Measurements from ENCODE around the gene TAB3. TPM values are rescaled to one million over a fixed set of nuclear protein-coding genes. Genes with fewer than 3 reads are reported as not detected.
"Not testable (repeated sequence)": the region's sequence is repeated elsewhere in the genome, so short reads cannot be mapped to it uniquely, and the experiment has no call there.

Gene TAB3
- polyA plus RNA-seq, 3 donors from 2014 or later, result 2.0 to 6.5 (median 3.9) TPM

DNA sequence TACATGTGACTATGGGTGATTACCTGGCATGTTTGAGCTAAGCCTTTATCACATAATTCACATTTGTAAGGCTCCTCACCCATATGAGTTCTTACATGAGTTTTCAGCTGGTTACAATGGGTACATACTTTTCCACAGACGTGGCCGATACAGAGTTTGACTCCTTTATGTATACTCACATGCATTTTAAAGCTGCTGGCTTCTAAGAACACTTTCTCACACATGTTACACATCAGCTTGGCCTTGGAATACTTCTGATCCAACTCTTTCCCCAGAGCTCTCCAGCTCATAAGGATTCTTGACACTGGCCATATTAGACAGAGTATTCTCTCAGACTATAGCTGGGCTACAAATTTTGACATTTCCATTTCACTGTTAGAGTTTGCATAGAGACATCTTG, 66.3 kb downstream of the TAB3 start:
- Mint-ChIP-seq H3K27me3 (ENCODE audit: low read depth in 3 of 3) (peaks cover 2 to 4% (median 2%) of the 10 kb centered on the region in 3 donors), H3K27ac (no peak overlapping the region), H3K9me3 (no peaks in the 10 kb centered on the region), H3K36me3 (no peaks in the 10 kb centered on the region), H3K4me3 (no peak overlapping the region), H3K4me1 (no peaks in the 10 kb centered on the region)
- no peak for DNase-seq

DNA sequence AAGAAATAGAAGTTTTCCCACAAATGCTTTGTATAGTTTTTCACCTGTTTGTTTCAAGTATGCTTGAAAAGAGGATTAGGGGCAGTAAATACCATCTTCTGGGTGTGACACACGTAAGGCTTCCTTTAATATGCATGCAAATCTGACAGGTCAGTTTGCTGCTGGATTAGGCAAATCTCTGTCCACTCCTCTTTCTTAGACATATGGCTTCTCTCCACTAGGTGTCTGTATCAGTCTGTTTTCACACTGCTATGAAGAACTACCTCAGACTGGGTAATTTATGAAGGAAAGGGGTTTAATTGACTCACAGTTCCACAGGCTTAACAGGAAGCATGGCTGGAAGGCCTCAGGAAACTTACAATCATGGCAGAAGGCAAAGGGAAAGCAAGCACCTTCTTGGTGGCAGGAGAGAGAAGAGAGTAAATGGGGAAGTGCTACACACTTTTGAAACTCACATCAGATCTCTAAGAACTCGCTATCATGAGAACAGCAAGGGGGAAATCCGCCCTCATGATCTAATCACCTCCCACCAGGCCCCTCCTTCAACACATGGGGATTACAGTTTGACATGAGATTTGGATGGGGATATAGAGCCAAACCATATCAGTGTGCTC, 66.9 kb downstream of the TAB3 start:
- Mint-ChIP-seq H3K9me3 (no peaks in the 10 kb centered on the region), H3K27ac (no peak overlapping the region), H3K4me1 (no peaks in the 10 kb centered on the region), H3K36me3 (no peaks in the 10 kb centered on the region), H3K27me3 (ENCODE audit: low read depth in 3 of 3) (peaks cover 2 to 6% (median 2%) of the 10 kb centered on the region in 3 donors), H3K4me3 (no peak overlapping the region)
- DNase-seq, result no peak

DNA sequence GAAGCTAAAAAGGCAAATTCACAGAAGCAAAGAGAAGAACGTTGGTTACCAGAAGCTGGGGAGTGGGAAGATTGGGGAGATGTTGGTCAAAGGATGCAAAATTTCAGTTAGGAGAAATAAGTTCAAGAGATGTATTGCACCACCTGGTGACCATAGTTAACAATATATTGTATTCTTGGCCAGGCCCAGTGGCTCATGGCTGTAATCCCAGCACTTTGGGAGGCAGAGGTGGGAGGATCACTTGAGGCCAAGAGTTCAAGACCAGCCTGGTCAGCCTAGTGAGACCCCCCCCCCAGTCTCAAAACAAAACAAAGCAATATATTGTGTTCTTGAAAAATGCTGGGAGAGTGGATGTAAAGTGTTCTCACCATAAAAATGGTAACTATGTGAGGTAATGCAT, 67.9 kb downstream of the TAB3 start:
- DNase-seq, result no peak
- H3K9me3 Mint-ChIP-seq, result no peaks in the 10 kb centered on the region
- no peaks in the 10 kb centered on the region for H3K36me3 Mint-ChIP-seq
- H3K4me1 Mint-ChIP-seq, result no peaks in the 10 kb centered on the region
- peaks cover 2 to 6% (median 2%) of the 10 kb centered on the region in 3 donors for H3K27me3 Mint-ChIP-seq (ENCODE audit: low read depth in 3 of 3)
- no peak overlapping the region for H3K27ac Mint-ChIP-seq
- no peak overlapping the region for H3K4me3 Mint-ChIP-seq

- H3K27me3 Mint-ChIP-seq (ENCODE audit: low read depth in 3 of 3), result peaks cover 2 to 6% (median 2%) of the 10 kb centered on the region in 3 donors
- no peak for DNase-seq
- H3K27ac Mint-ChIP-seq, result no peak overlapping the region
- H3K9me3 Mint-ChIP-seq, result no peaks in the 10 kb centered on the region
- H3K36me3 Mint-ChIP-seq, result no peaks in the 10 kb centered on the region
- no peak overlapping the region for H3K4me3 Mint-ChIP-seq
- no peaks in the 10 kb centered on the region for H3K4me1 Mint-ChIP-seq
Observed at GRCh38 chrX:30819080-30819479, 70.0 kb downstream of the TAB3 start.

- Mint-ChIP-seq H3K4me1 (no peaks in the 10 kb centered on the region), H3K36me3 (no peaks in the 10 kb centered on the region), H3K27ac (no peak overlapping the region), H3K4me3 (no peak overlapping the region), H3K9me3 (no peaks in the 10 kb centered on the region), H3K27me3 (ENCODE audit: low read depth in 3 of 3) (peaks cover 0 to 4% (median 2%) of the 10 kb centered on the region in 3 donors)
- no peak for DNase-seq
Observed at GRCh38 chrX:30816079-30816478, 73.0 kb downstream of the TAB3 start.

GRCh38 chrX:30814978-30815377, 74.1 kb downstream of the TAB3 start:
- H3K4me1 Mint-ChIP-seq, result no peaks in the 10 kb centered on the region
- no peaks in the 10 kb centered on the region for H3K36me3 Mint-ChIP-seq
- no peak for DNase-seq
- no peaks in the 10 kb centered on the region for H3K9me3 Mint-ChIP-seq
- peaks cover 2 to 4% (median 2%) of the 10 kb centered on the region in 3 donors for H3K27me3 Mint-ChIP-seq (ENCODE audit: low read depth in 3 of 3)
- no peak overlapping the region for H3K27ac Mint-ChIP-seq
- no peak overlapping the region for H3K4me3 Mint-ChIP-seq

DNA sequence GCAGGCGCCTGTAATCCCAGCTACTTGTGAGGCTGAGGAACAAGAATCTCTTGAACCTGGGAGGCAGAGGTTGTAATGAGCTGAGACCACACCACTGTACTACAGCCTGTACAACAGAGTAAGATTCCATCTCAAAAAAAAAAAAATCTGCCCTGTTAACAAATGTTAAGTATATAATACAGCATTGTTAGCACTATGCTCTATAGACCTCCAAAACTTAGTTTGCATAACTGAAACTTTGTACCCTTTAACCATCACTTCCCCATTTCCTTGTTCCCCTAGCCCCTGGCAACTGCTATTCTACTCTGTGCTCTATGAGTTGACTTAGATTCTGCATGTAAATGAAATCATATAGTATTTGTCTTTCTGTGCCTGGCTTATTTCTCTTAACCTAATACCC, 76.7 kb downstream of the TAB3 start:
- Mint-ChIP-seq H3K4me3 (no peak overlapping the region), H3K4me1 (no peaks in the 10 kb centered on the region), H3K36me3 (no peaks in the 10 kb centered on the region), H3K27me3 (ENCODE audit: low read depth in 3 of 3) (peaks cover 0 to 4% (median 2%) of the 10 kb centered on the region in 3 donors), H3K9me3 (peaks cover 0 to 2% (median 0%) of the 10 kb centered on the region in 6 donors), H3K27ac (no peak overlapping the region)
- DNase-seq, result no peak

DNA sequence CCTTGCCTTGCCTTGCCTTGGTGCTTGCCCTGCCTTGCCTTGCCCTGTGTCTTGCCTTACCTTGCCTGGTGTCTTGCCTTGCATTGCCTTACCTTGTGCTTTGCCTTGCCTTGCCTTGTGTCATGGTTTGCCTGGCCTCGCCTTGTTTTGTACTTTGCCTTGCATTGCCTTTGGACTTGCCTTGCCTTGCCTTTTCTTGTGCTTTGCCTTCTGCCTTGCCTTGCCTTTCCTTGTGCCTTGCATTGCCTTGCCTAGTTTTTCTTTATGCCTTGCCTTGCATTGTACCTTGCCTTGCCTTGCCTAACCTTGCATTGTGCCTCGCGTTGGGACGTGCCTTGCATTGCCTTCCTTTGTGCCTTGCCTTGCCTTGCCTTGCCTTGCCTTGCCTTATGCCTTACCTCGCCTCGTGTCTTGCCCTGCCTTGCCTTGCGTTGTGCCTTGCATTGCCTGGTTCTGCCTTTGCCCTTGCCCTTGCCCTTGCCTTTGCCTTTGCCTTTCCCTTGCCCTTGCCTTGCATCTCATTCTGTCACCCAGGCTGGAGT, 82.8 kb downstream of the TAB3 start:
- no peaks in the 10 kb centered on the region for H3K36me3 Mint-ChIP-seq
- peaks cover 0 to 2% (median 2%) of the 10 kb centered on the region in 3 donors for H3K27me3 Mint-ChIP-seq (ENCODE audit: low read depth in 3 of 3)
- H3K9me3 Mint-ChIP-seq, result peaks cover 0 to 2% (median 0%) of the 10 kb centered on the region in 6 donors
- no peak overlapping the region for H3K4me3 Mint-ChIP-seq
- no peaks in the 10 kb centered on the region for H3K4me1 Mint-ChIP-seq
- DNase-seq, result no peak
- H3K27ac Mint-ChIP-seq, result no peak overlapping the region

- no peak overlapping the region for H3K4me3 Mint-ChIP-seq
- peaks cover 0 to 2% (median 0%) of the 10 kb centered on the region in 6 donors for H3K9me3 Mint-ChIP-seq
- no peak for DNase-seq
- no peaks in the 10 kb centered on the region for H3K36me3 Mint-ChIP-seq
- H3K4me1 Mint-ChIP-seq, result no peaks in the 10 kb centered on the region
- H3K27me3 Mint-ChIP-seq (ENCODE audit: low read depth in 3 of 3), result peaks cover 0 to 2% (median 0%) of the 10 kb centered on the region in 3 donors
- no peak overlapping the region for H3K27ac Mint-ChIP-seq
Observed at GRCh38 chrX:30804462-30804861, 84.6 kb downstream of the TAB3 start.

DNA sequence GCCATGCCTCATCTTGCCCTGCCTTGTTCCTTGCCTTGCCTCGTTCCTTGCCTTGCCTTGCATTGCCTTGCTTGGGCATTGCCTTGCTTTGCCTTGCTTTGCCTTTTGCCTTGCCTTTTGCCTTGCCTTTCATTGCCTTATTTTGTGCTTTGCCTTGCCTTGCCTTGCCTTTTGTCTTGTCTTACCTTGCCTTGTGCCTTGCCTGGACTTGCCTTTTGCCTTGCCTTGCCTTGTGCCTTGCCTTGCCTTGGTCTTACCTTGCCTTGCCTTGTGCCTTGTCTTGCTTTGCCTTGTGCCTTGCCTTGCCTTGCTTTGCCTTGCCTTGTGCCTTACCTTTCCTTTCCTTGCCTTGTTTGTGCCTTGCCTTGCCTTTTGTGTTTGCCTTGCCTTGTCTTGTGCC, 88.2 kb downstream of the TAB3 start:
- Mint-ChIP-seq H3K27me3 (ENCODE audit: low read depth in 3 of 3) (no peaks in the 10 kb centered on the region), H3K27ac (no peak overlapping the region), H3K9me3 (no peaks in the 10 kb centered on the region), H3K36me3 (no peaks in the 10 kb centered on the region), H3K4me3 (no peak overlapping the region), H3K4me1 (no peaks in the 10 kb centered on the region)
- DNase-seq, result no peak

DNA sequence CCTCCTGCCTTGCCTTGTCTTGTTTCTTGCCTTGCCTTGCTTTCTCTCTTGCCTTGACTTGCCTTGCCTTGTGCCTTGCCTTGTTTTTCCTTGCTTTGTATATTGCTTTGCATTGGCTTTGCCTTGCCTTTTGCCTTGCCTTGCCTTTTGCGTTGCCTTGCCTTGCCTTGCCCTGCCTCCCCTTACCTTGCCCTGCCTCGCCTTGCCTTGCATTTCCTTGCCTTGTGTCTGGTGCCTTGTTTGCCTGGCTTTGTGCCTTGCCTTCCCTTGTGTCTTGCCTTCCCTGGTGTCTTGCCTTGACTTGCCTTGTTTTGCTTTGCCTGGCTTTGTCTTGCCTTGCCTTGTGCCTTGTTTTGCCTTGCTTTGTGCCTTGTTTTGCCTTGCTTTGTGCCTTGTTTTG, 89.7 kb downstream of the TAB3 start:
- no peaks in the 10 kb centered on the region for H3K36me3 Mint-ChIP-seq
- no peak overlapping the region for H3K27ac Mint-ChIP-seq
- H3K9me3 Mint-ChIP-seq, result peaks cover 0 to 1% (median 0%) of the 10 kb centered on the region in 6 donors
- H3K27me3 Mint-ChIP-seq (ENCODE audit: low read depth in 3 of 3), result no peaks in the 10 kb centered on the region
- H3K4me1 Mint-ChIP-seq, result no peaks in the 10 kb centered on the region
- DNase-seq, result no peak
- H3K4me3 Mint-ChIP-seq, result no peak overlapping the region

- peaks cover 0 to 1% (median 0%) of the 10 kb centered on the region in 6 donors for H3K9me3 Mint-ChIP-seq
- no peaks in the 10 kb centered on the region for H3K4me1 Mint-ChIP-seq
- no peak overlapping the region for H3K27ac Mint-ChIP-seq
- no peaks in the 10 kb centered on the region for H3K27me3 Mint-ChIP-seq (ENCODE audit: low read depth in 3 of 3)
- DNase-seq, result no peak
- H3K4me3 Mint-ChIP-seq, result no peak overlapping the region
- H3K36me3 Mint-ChIP-seq, result no peaks in the 10 kb centered on the region
Observed at GRCh38 chrX:30798810-30799209, 90.2 kb downstream of the TAB3 start.

GRCh38 chrX:30797301-30797700, 91.8 kb downstream of the TAB3 start:
- not testable (repeated sequence) for H3K27ac Mint-ChIP-seq; H3K4me3 Mint-ChIP-seq; H3K36me3 Mint-ChIP-seq; H3K27me3 Mint-ChIP-seq (ENCODE audit: low read depth in 3 of 3); H3K9me3 Mint-ChIP-seq; DNase-seq; H3K4me1 Mint-ChIP-seq

DNA sequence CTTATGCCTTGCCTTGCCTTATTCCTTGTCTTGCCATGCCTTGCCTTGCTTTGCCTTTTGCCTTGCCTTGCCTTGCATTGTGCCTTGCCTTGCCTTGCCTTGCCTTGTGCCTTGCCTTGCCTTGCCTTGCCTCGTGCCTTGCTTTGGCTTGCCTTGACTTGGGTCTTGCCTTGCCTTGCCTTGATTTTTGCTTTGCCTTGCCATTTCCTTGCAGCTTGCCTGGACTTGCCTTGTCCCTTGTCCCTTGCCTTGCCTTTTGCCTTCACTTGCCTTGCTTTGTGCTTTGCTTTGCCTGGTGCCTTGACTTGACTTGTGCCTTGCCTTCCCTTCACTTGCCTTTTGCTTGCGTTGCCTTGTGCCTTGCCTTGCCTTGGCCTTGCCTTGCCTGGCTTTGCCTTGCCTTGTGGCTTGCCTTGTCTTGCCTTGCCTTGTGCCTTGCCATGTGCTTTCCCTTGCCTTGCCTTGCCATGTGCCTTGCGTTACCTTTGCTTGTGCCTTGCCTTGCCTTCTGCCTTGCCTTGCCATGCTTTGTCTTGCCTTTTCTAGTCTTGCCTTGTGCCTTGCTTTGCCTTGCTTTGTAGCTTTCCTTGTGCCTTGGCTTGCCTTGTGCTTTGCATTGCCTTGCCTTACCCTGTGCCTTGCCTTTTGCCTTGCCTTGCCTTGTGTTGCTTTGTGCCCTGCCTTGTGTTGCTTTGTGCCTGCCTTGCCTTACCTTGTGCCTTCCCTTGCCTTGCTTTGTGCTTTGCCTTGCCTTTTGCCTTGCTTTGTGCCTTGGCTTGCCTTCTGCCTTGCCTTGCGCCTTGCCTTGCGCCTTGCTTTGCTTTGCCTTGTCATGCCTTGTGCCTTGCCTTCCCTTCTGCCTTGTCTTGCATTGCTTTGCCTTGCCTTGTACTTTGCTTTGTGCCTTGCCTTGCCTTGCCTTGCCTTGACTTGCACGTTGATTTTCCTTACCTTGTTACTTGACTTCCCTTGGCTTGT, 92.8 kb downstream of the TAB3 start:
- DNase-seq, result no peak
- no peak overlapping the region for H3K27ac Mint-ChIP-seq
- H3K4me3 Mint-ChIP-seq, result no peak overlapping the region
- H3K4me1 Mint-ChIP-seq, result no peaks in the 10 kb centered on the region
- no peaks in the 10 kb centered on the region for H3K36me3 Mint-ChIP-seq
- peaks cover 0 to 3% (median 0%) of the 10 kb centered on the region in 3 donors for H3K27me3 Mint-ChIP-seq (ENCODE audit: low read depth in 3 of 3)
- H3K9me3 Mint-ChIP-seq, result peaks cover 0 to 1% (median 0%) of the 10 kb centered on the region in 6 donors
